Gastroesophageal sphincter (tissue), 4 donors: ENCODE measurements around the gene TMPRSS11A. TPM values are rescaled to one million over a fixed set of nuclear protein-coding genes. Genes with fewer than 3 reads are reported as not detected.

Source experiments
- ATAC-seq: fragments of 150-250 bp; one replicate; pipeline ENCODE4 v1.9.1; 2016; ENCODE audit warnings: mild to moderate bottlenecking, moderate library complexity
- H3K27ac ChIP-seq, 4 donors: fragments of 200-600 bp; sonication (generic) in 3 of 4; 1 replicate in 3 of 4; 2 replicates in 1 of 4; pipeline ENCODE4 v1.5.1; 2016 to 2019
- H3K27me3 ChIP-seq: fragments of 200-600 bp; sonication (generic); one replicate; pipeline ENCODE4 v1.5.1; 2019
- H3K36me3 ChIP-seq, 2 donors: fragments of 200-600 bp; sonication (generic); one replicate each; pipeline ENCODE4 v1.5.1; 2019; ENCODE audit warnings: control low read depth in 1 of 2
- H3K4me1 ChIP-seq, 3 donors: fragments of 200-600 bp; sonication (generic); 1 replicate in 2 of 3; 2 replicates in 1 of 3; pipeline ENCODE4 v1.5.1; 2016 to 2019; ENCODE audit warnings: control low read depth in 2 of 3
- H3K4me3 ChIP-seq, 2 donors: fragments of 200-600 bp; sonication (generic); one replicate each; pipeline ENCODE4 v1.5.1; 2019; ENCODE audit warnings: mild to moderate bottlenecking in 1 of 2, moderate library complexity in 1 of 2
- H3K9me3 ChIP-seq, 3 donors: fragments of 200-600 bp; sonication (generic); one replicate each; pipeline ENCODE4 v1.5.1; 2017 to 2019; ENCODE audit warnings: control low read depth in 2 of 3
- CTCF ChIP-seq, 4 experiments: fragments of 200-600 bp in 2 of 4; fragments of 450-650 bp in 2 of 4; sonication (generic) in 1 of 4; IDR thresholded peaks; one replicate each; pipeline ENCODE4 v1.5.1; 2017 to 2019; ENCODE audit warnings: antibody characterized with exemption in 4 of 4, mild to moderate bottlenecking in 2 of 4, moderate library complexity in 2 of 4
- EP300 ChIP-seq: sonication (generic); formaldehyde crosslinking; IDR thresholded peaks from one replicate; pipeline ENCODE4 v1.6.1; 2017; ENCODE audit warnings: antibody characterized with exemption, mild to moderate bottlenecking
- POLR2A ChIP-seq, 2 donors: fragments of 450-650 bp; IDR thresholded peaks; one replicate each; pipeline ENCODE4 v1.6.1; 2017; ENCODE audit warnings: antibody characterized with exemption in 2 of 2, mild to moderate bottlenecking in 2 of 2, moderate library complexity in 1 of 2
- POLR2AphosphoS5 ChIP-seq: sonication (generic); formaldehyde crosslinking; IDR thresholded peaks from one replicate; pipeline ENCODE4 v1.6.1; 2017; ENCODE audit warnings: antibody characterized with exemption
- WGBS, 2 donors: methylation state at CpG; one replicate each; pipeline ENCODE4 v1.1.5; 2018; ENCODE audit warnings: low coverage in 1 of 2; 5-methylcytosine and 5-hydroxymethylcytosine counted together
- total RNA-seq, 4 donors: library from RNA; depleted of rRNA; stranded (reverse); fragments of >200 nt; gene quantifications; one replicate each; pipeline ENCODE4 v1.1.0, GENCODE V29; 2016

TMPRSS11A gene
- total RNA-seq, 4 donors from 2014 or later = 0.13 to 8.5 (median 0.78) TPM; not detected in 1

- Histone ChIP-seq H3K27ac (no peak overlapping the region), H3K36me3 (no peaks in the 10 kb centered on the region), H3K9me3 (no peaks in the 10 kb centered on the region), H3K4me3 (no peak overlapping the region), H3K4me1 (no peaks in the 10 kb centered on the region), H3K27me3 (no peaks in the 10 kb centered on the region)
- ATAC-seq = no peak
- 87 to 95% methylated on average over 5 of the region's 5 CpGs for WGBS, 2 donors
- no peak for TF ChIP-seq EP300
- no peak for TF ChIP-seq CTCF (IDR thresholded peaks at IDR 0.05)
- no peak for TF ChIP-seq POLR2A (IDR thresholded peaks at IDR 0.05)
- TF ChIP-seq POLR2AphosphoS5 = no peak
These were observed 30.3 kb downstream of the TMPRSS11A start for GRCh38 chr4:67933038-67933437.

GRCh38 chr4:67931256-67931655, 32.0 kb downstream of the TMPRSS11A start:
- WGBS, 2 donors = 90 to 91% methylated on average over 3 of the region's 3 CpGs
- TF ChIP-seq POLR2AphosphoS5 (no peak), POLR2A (IDR thresholded peaks at IDR 0.05) (no peak), CTCF (IDR thresholded peaks at IDR 0.05) (no peak), EP300 (no peak)

GRCh38 chr4:67929426-67929825, 33.9 kb downstream of the TMPRSS11A start:
- TF ChIP-seq CTCF (IDR thresholded peaks at IDR 0.05) (no peak), EP300 (no peak), POLR2AphosphoS5 (no peak), POLR2A (IDR thresholded peaks at IDR 0.05) (no peak)
- Histone ChIP-seq H3K4me3 (no peak overlapping the region), H3K9me3 (no peaks in the 10 kb centered on the region), H3K36me3 (no peaks in the 10 kb centered on the region), H3K27me3 (no peaks in the 10 kb centered on the region), H3K27ac (no peak overlapping the region), H3K4me1 (no peaks in the 10 kb centered on the region)
- ATAC-seq = no peak
- WGBS, 2 donors = 56 to 72% methylated on average over 3 of the region's 3 CpGs

More at GRCh38 chr4:67931256-67931655, 32.0 kb downstream of the TMPRSS11A start:
- Histone ChIP-seq H3K4me3 (no peak overlapping the region), H3K4me1 (no peaks in the 10 kb centered on the region), H3K36me3 (no peaks in the 10 kb centered on the region), H3K27ac (no peak overlapping the region), H3K27me3 (no peaks in the 10 kb centered on the region), H3K9me3 (no peaks in the 10 kb centered on the region)
- no peak for ATAC-seq

GRCh38 chr4:67928546-67928945, 34.7 kb downstream of the TMPRSS11A start:
- Histone ChIP-seq H3K27me3 (no peaks in the 10 kb centered on the region), H3K4me3 (no peak overlapping the region), H3K4me1 (no peaks in the 10 kb centered on the region), H3K36me3 (no peaks in the 10 kb centered on the region), H3K9me3 (no peaks in the 10 kb centered on the region), H3K27ac (no peak overlapping the region)
- TF ChIP-seq EP300 = no peak
- no peak for TF ChIP-seq CTCF (IDR thresholded peaks at IDR 0.05)
- no peak for TF ChIP-seq POLR2AphosphoS5
- TF ChIP-seq POLR2A (IDR thresholded peaks at IDR 0.05) = no peak
- 6 to 36% methylated on average over 3 of the region's 3 CpGs for WGBS, 2 donors
- ATAC-seq = peak; percentile 25

GRCh38 chr4:67927251-67927650, 36.0 kb downstream of the TMPRSS11A start:
- no peaks in the 10 kb centered on the region for H3K36me3 ChIP-seq
- ATAC-seq = peak; percentile 39
- no peaks in the 10 kb centered on the region for H3K4me1 ChIP-seq
- WGBS, 2 donors = no CpG with 5 or more reads among the region's 3 CpGs
- TF ChIP-seq POLR2A (IDR thresholded peaks at IDR 0.05) (no peak), CTCF (IDR thresholded peaks at IDR 0.05) (no peak), EP300 (no peak)
- H3K9me3 ChIP-seq = no peaks in the 10 kb centered on the region
- no peaks in the 10 kb centered on the region for H3K27me3 ChIP-seq
- no peak overlapping the region for H3K4me3 ChIP-seq
- no peak overlapping the region for H3K27ac ChIP-seq
